Measurements from ENCODE around the gene PCBP4.
A peak's percentile ranks its signal among the peaks of the same experiment; 100 is the strongest.

The PCBP4 gene

DNA sequence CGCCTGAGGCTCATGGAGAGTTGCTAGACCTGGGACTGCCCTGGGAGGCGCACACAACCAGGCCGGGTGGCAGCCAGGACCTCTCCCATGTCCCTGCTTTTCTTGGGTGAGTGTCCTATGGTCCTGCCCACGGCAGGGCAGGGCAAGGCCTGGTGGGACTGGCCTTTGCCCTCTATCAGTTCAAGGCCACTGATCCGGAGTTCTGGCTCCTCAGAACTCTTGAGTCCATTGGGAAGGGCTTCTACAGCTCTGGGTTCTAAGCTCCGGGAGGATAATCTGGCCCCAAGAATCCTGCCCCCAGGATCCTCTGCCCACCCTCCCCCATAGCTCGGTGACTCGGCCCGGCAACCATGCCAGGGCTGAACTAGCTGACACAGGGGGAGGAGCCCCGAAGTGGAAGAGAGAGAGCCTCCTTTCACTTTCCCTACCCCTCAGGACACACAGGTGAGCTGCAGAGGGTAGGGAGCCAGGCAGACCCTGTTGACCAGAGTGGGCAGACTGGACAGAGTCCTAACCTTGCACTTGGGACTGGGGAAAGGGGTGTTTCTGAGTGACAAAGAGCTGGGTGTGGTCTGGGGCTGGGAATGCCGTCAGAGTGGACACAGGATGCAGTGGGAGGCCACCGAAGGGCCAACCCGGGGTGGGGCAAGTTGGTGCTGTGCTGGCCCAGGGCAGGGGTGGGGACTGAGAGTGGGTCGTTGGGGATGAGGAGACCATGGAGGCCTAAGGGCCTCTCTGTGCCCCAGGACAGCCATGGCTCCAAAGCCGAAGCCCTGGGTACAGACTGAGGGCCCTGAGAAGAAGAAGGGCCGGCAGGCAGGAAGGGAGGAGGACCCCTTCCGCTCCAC, 24.4 kb downstream of the PCBP4 start:
- DNase-seq (ENCODE audit: insufficient read length, low spot score) (peak; percentile 96), FAIRE-seq (peak; percentile 82)

DNA sequence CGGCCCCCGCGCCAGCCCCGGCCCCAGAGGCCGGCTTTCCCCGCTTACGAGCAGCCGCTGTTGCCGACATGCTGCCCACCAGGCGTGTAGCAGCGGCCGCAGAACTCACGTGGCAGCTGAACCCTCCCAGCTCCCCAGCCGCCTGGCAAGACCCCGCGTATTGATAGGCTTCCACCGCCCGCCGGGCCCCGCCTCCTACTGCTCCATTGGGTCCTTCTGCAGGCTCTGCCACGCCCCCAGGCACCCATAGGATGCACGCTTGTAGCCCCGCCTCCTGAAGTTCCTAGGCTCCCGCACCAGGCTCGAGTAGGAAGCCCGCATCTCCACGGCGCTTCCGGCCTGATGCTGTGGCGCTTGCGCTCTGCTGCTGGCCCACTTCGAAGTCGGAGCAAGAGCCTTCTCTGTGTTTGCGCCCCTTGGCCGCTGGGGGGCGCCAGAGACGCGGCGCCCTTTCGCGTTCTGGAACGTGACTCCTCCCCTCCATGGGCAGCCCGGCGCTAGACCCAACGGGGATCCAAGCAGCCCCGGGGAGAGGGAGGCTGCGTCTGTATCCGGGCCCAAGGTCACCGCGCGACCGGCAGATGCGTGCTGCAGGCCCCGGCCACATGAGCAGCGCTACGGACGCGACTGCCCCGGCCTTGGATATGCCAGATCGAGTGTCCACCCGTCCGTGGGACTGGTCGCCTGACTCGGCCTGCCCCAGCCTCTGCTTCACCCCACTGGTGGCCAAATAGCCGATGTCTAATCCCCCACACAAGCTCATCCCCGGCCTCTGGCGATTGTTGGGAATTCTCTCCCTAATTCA, 25.3 kb downstream of the PCBP4 start, which contains the start of the genes PARP3 and RRP9:
Gene PARP3 (plus strand): TSS at position 566 of the 805 bp plus-strand sequence. CDS start 993 bp downstream, outside the sequence.
Gene RRP9 (minus strand): TSS at position 107 of the 805 bp plus-strand sequence. CDS start 37 bp downstream, at position 70.
- DNase-seq (ENCODE audit: insufficient read length, low spot score), result peak; percentile 99
- FAIRE-seq, result peak; percentile 100

DNA sequence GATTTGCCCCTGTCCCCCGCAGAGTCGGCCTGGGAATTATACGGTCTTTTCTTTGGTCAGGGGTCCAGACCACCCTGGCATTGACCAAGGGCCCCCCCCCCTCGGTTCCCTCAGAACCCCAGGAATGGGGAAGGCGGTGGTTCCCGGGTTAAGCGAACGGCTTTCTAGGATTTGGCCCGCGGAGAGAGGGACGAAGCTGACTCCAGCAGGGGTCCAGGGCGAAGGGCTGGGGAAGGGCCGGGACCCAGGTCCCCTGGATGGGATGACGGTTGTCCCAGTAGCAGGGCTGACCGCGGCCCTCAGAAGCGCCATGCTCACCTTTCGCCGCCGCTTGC, 25.8 kb downstream of the PCBP4 start:
- FAIRE-seq, result no peak
- DNase-seq (ENCODE audit: insufficient read length, low spot score), result no peak

DNA sequence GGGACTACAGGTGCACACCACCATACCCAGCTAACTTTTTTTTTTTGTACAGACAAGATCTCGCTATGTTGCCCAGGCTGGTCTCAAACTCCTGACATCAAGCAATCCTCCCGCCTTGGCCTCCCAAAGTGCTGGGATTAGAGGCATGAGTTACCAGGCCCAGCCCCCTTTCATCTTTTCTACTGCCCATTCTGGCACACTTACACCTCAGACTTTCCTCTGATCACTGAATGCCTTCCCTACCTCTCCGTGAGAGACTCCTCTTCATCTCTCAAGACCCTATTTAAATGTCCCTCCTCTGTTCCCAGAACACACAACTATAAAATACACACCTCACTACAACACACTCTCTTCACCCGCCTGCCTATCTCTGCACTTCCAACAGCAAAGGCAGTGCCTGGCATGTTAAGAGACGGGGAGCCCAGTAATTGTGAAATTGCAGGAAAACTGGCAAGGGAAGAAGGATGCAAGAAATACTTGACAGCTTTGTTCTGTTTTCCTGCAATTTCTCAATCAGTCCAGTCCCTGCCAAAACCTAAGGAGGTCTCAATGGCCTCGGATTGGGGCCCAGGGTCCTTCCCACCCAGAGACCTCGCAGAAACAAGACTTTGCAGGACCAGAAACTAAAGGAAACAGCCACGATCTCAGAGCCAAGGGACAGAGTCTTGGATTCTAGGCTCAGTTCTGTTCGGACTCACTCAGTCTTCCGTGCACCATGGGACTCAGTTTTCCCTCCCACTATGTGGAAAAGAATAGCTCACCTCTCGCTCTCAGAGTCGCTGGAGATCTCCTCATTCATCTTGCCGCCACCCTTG, 26.4 kb downstream of the PCBP4 start:
- FAIRE-seq, result peak; percentile 31
- no peak for DNase-seq (ENCODE audit: insufficient read length, low spot score)

DNA sequence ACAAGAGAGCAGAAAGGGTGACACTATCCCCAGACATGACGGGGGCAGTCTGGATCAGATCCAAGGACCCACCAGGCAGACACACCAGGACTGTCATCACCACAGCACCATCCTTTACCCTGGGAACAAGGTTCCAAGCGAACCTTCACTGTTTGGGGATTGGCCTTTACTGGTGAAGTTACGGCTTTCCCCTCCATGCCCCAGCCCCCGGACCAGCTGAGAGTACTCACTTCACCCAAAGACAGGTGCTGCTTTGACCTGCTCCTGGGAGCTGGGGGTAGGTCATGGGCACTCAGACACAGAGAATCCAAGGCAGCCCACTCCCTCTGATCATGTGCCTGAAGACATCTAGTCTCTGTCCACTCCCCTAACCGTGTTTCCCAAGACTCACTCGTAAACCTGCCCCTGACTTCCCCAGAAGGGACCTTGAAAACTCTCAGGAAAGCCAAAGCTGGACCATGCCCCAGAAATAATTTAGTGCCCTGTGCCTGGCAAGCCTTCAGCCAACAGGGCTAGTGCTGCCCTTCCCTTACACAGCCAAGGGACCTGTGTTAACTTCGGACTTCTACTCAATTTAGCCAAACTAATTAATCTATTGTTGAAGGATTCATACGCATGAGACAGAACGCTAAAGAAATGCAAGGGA, 28.4 kb downstream of the PCBP4 start:
- no peak for DNase-seq (ENCODE audit: insufficient read length, low spot score)
- FAIRE-seq, result no peak

DNA sequence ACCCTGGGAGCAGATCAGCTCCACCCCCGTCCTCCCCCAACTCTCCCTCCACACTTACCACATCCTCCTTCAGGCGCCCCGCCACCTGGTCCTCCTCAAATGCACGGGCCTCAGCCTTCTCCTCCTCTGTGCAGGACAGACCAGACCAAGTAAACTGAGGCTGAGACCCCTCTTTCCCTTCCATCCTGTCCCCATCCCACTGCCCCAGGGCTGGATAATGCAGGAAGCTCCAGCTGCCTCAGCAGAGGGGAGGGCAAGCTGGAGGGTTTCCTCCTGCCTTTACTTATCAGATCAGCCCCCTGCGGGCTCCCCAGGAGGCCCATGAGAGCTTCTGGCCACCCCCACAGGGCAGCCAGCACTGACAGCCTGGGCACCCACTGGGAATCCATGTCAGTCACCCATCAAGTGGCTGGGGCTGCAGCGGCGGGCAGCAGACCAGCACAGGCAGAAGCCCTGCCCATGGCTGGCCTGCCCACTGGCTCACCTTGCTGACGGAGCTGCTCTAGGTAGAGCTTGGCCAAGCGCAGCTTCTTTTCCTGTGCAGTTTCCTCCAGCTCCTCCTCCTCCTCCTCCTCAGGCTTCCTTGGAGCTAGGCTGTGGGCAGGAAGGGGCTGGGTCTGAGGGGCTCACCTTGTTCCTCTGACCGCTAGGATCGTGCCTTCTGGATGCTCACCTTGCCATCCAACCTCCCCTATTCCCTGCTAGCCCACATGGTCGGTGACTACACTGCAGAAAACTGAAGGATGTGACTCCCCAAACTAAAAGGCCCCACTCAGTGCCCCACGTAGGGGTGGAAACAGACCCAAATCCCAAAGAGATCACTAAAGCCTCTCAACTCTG, 29.4 kb downstream of the PCBP4 start:
- FAIRE-seq (no peak), DNase-seq (ENCODE audit: insufficient read length, low spot score) (no peak)

DNA sequence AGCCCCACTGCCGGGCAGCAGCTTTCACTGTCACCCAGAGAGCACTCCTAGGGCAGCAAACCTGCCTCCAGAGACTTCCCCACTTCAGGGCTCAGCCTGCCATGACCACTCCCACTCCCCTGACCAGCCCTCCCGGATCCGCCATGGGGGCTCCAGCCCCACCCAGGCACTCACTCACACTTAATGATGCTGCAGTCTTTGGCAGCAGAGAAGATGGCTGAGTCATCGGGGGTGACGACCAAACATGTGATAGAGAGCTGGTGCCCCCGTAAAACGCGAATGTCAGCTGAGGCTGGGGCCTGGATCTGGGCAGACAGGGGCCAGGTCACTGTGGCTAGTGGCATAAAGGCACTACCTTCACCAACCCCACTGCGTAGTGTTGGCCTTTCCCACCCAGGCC, 30.2 kb downstream of the PCBP4 start:
- FAIRE-seq (no peak), DNase-seq (ENCODE audit: insufficient read length, low spot score) (no peak)

DNA sequence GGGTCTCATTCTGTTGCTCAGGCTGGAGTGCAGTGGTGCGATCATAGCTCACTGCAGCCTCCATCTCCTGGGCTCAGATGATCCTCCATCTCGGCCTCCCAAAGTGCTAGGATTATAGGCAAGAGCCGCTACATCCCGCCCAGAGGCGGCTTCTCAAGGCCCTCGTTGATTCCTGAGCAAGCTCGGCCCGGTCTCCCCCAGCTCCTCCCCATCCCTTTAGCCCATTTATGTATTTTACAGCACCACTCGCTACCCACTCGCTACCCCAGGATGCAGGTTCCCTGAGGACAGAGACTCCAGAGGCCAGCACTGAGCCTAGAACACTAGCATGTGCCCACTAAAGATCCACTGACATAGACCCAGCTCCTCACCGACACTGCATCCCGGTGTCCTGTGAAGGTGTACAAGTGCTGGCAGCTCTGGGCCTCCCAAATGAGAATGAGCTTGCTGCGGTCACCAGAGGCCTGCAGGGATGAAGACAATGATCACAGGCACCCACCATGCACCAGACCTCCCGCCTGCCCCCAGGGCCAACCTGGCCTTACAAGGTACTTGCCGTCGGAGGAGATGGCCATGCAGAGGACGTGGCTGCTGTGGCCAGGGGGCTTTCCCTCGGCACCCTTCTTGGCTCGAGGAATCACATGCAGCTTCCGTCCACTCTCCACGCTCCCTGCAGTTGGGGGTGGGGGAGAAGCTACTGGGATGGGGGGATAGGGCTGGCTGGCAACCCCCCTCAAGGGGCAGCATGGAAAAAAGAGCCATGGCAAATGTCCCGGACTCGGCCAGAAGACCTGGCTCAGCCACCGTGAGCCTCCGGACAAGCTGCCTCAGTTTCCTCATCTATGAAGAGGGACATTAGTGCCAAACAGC, 31.1 kb downstream of the PCBP4 start:
- DNase-seq (ENCODE audit: insufficient read length, low spot score), result no peak
- no peak for FAIRE-seq

DNA sequence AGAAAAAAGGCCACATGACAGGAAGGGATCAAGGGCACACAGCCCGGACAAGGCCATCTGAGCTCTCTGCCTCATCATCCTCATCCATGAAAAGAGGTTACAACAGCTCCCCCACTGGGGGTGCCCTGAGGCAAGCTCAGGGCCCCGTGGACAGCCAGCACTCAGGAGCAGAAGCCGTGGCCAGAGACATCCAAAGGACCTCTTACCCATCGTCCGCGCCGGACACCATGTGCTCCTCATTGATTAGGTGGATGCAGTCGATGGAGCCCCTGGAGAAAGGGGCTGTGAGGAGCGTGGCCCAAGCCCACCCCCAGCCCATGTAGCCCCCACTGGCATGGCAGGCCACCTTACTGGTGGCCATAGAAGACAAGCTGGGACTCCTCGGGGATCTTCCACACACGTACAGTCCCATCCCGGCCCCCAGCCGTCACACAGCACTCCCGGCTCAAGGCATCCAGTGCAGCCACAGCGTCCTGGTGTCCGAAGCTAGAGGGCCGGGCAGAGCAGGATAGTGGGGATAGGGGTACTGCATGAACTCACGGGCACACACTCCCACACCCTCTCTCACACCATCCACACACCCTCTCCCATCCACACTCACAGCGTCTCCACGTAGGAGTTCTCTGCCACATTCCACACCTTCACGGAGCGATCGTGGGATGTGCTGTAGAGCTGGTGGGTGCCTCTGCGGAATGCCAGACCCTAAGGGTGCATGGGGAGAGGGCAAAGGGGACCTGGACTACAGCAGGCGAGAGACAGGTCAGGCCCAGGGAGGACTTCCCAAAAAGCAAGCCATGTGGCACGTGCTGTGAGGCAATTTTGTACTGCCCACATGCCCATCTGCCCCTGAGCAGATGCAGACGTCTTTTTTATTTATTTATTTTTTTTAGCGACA, 32.0 kb downstream of the PCBP4 start:
- no peak for FAIRE-seq
- DNase-seq (ENCODE audit: insufficient read length, low spot score), result no peak

DNA sequence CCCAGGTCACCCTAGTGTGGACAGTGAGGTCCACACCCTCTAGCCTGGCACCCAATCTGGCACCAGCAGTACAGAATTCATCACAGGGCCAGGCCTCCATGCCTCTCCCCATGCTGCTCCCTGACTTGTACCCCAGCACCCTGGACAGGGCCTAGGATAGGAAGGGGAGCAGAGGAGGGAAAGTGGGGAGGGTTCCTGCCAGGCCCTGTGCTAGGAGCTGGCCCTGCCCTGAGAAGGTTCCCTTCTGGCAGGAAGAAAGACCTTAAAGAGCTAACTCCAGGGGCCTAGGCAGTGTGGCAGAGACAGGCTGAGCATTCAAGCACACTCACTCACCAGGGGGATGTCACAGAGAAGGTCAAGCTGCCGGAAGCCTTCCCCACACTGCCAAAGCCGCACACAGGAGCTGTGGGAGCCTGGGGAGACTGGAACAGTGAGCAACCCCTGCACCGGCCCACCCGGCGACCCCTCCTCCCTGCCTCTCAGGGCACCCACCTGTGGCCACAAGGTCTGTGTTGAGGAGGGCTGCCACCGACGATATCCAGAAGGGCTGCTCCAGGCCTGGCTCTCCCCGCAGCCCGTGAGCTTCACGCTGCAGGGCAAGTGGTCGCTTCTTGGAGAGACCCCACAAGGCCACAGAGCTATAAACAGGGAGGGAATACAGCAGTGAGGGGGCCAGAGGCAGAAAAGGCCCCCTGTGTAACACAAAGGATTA, 33.0 kb downstream of the PCBP4 start:
- no peak for DNase-seq (ENCODE audit: insufficient read length, low spot score)

DNA sequence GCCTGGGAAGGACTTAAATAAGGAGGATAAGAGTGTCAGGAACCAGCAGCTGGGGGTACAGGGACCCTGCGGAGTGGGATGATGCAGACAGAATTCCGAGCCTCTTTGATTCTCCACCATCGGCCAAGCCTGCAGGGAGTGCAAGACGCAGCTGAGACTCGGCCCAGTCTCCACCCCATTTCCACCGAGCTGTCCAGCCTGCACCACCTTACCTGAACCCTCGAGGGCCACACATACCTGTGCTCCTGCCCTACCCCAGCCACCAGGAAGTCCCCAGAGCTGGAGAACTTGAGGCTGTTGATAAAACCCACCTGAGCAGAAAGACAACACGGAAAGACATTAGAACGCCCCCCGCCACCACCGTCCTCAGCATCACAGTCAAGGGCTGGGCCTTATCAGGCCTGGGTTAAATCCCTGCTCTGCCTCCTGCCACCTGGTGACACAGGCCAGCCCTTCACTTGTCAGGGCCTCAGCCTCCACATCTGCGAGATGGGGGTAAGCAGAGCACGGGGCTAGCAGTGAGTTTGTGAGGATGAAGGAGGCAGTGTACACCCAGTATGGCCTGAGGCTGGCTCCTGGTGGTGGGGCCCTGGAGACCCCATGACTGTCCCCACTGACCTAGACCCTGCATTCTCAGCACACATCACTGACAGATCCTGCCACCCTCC, 33.6 kb downstream of the PCBP4 start:
- no peak for FAIRE-seq
- no peak for DNase-seq (ENCODE audit: insufficient read length, low spot score)

More for the DNA sequence above, 33.0 kb downstream of the PCBP4 start:
- no peak for FAIRE-seq

DNA sequence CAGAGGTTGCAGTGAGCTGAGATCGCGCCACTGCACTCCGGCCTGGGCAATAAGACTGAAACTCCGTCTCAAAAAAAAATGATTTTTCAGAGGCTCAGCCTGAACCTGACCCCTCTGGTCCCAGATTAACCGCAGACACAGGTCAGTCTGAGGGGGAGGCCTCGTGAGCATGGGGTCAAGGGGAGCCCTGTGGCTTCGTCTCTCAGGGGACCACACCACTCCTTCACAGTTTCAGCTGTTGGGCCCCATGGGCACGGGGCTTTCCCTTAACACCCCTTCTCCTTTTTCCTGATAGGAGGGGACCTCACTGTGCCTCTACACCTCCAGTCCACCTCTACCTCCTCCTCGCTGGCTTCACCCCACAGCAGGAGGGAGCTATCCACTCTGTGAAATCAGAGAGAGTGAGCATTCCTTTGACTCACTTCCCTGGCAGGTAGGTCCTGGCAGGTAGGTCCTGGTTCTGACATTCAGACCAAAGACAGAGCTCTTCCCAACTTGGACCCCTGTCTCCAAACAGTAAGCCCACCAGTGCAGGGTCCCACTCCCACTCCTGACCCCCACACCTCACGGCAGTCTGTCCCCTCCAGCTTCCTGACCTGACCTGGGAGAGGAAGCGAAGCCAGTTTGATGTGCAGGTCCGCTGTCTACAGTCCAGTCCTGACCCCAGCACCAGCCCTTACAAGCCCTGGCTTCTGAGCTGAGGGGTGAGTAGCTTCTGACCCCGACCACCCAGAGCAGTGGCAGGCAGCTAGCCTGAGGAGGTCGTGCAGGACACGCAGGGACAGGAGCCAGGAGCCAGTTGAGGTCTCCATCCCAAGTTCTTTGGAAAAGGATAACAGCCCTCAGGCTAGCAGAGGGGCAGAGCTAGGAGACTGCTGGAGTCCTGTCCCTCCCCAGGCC, 34.5 kb downstream of the PCBP4 start:
- DNase-seq (ENCODE audit: insufficient read length, low spot score) (no peak), FAIRE-seq (no peak)

DNA sequence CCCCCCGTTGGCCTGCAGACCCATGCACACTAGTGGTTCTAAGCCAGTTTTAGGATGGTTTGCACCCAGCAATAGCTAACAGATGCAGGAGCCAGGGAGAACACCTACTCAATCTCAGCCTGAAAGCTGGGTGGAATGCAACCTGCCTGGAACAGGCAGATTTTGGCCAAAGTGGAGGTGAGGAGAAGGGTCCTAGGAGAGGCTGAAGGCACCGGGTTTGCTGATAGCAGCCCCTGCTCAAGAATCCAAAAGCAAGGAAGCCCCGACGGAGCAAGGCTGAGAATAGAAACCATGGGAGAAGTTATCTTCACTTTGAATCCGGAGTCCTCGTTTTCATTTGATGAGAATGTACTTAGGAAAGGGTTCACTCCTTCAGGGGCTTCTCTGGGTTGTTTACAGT, 35.5 kb downstream of the PCBP4 start:
- FAIRE-seq, result no peak

DNA sequence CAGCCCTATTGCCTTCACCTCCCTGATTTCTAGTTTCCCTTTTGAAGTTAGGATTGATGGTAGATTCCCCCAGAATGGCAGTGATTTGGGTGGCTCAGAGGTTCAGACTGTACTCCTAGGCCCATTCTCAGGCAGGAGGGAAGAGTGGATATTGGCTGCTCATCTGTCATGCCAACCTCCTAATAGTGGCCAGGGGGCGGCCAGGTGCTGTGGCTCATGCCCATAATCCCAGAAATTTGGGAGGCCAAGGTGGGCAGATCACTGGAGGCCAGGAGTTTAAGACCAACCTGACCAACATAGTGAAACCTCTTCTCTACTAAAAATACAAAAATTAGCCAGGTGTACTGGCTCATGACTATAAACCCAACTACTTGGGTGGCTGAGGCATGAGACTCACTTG, 36.8 kb downstream of the PCBP4 start:
- no peak for DNase-seq (ENCODE audit: insufficient read length, low spot score)
- FAIRE-seq, result no peak

More for the DNA sequence above, 35.5 kb downstream of the PCBP4 start:
- no peak for DNase-seq (ENCODE audit: insufficient read length, low spot score)

DNA sequence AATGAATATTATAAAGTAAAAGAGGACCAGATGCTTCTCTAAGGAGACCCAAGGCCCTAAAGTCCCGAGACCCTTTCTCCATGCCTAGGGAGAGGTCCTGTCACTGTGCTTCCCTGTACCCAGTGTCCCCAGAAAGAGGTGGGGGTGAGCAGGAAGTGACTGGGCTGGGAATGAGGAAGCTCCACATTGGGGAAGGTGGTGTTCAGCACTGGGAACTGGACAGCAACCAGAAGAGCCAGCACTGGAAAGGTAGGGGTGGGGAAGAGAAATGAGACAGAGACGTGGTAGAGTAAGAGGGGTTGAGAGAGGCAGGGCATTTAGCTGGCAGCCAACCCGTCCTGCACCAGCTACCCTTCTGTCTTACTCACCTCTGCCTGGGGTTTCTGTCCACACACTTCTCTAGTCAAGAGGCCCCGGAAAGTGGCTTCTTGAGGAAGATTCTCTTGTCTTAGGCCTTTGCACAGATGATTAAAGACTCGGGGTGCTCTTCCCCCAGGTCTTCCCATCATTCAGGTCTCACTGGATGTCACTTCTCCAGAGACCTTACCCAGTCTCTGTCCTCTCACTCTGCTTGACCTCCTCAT, 37.7 kb downstream of the PCBP4 start:
- no peak for DNase-seq (ENCODE audit: insufficient read length, low spot score)
- no peak for FAIRE-seq

All from GM19239 (cell line).